Glomerular visceral epithelial cell (primary cell): Measurements from ENCODE around the gene AJUBA.
"Not testable (repeated sequence)": the region's sequence is repeated elsewhere in the genome, so short reads cannot be mapped to it uniquely, and the experiment has no call there.

Source experiments
- DNase-seq: peaks from one replicate; pipeline ENCODE4 v3.0.0-alpha.2; 2016; ENCODE audit errors: extremely low spot score

The AJUBA gene

GRCh38 chr14:22951795-22952194 lies 30.6 kb downstream of the AJUBA start:
- DNase-seq = not testable (repeated sequence)

GRCh38 chr14:22945642-22946041 lies 36.7 kb downstream of the AJUBA start:
- DNase-seq = no peak

GRCh38 chr14:22939684-22940083 lies 42.7 kb downstream of the AJUBA start:
- DNase-seq = peak; percentile 43

- DNase-seq = no peak
Observed at GRCh38 chr14:22935156-22935555, 47.2 kb downstream of the AJUBA start.

- DNase-seq = no peak
Observed at GRCh38 chr14:22932146-22932545, 50.2 kb downstream of the AJUBA start.

GRCh38 chr14:22929961-22930364 lies 52.4 kb downstream of the AJUBA start:
- no peak for DNase-seq

GRCh38 chr14:22929104-22929960 lies 53.0 kb downstream of the AJUBA start, which contains the start of gene PRMT5:
TSS of gene PRMT5 (minus strand) at chr14:22929376. CDS start at chr14:22929361, 15 bp downstream.
- peak; percentile 100 for DNase-seq

- no peak for DNase-seq
Observed at GRCh38 chr14:22928237-22929103, 53.9 kb downstream of the AJUBA start.

GRCh38 chr14:22926316-22926715 lies 56.0 kb downstream of the AJUBA start:
- no peak for DNase-seq

GRCh38 chr14:22925513-22925912 lies 56.8 kb downstream of the AJUBA start:
- DNase-seq = no peak

- DNase-seq = no peak
Observed at GRCh38 chr14:22923746-22924145, 58.6 kb downstream of the AJUBA start.

- no peak for DNase-seq
Observed at GRCh38 chr14:22922294-22922693, 60.1 kb downstream of the AJUBA start.
